SK-N-MC (cell line): ENCODE data around the gene CHP1.
"Not testable (repeated sequence)": the region's sequence is repeated elsewhere in the genome, so short reads cannot be mapped to it uniquely, and the experiment has no call there.

Source experiments
- EZH2 ChIP-seq: fragments of 200-600 bp; sonication (generic); IDR thresholded peaks from one replicate; pipeline ENCODE4 v1.6.1; 2017; ENCODE audit warnings: antibody characterized with exemption
- FOXP2 ChIP-seq: optimal IDR thresholded peaks from 2 replicates; pipeline ENCODE3; 2011; ENCODE audit warnings: mild to moderate bottlenecking, moderate library complexity; ENCODE audit not compliant: insufficient read depth; ENCODE audit errors: extremely low read length, control extremely low read depth
- POLR2AphosphoS5 ChIP-seq: IDR thresholded peaks from 2 replicates; pipeline ENCODE4 v1.6.1; 2012; ENCODE audit warnings: mild to moderate bottlenecking, low read depth, low read length, borderline replicate concordance

DNA sequence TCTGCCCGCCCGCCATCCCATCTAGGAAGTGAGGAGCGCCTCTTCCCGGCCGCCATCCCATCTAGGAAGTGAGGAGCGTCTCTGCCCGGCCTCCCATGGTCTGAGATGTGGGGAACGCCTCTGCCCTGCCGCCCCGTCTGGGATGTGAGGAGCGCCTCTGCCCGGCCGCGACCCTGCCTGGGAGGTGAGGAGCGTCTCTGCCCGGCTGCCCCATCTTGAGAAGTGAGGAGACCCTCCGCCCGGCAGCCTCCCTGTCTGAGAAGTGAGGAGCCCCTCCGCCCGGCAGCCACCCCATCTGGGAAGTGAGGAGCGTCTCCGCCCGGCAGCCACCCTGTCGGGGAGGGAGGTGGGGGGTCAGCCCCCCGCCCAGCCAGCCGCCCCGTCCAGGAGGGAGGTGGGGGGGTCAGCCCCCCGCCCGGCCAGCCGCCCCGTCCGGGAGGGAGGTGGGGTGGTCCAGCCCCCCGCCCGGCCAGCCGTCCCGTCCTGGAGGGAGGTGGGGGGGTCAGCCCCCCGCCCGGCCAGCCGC is 89.8 kb downstream of the CHP1 start:
- TF ChIP-seq POLR2AphosphoS5, EZH2, FOXP2: not testable (repeated sequence)
